Thyroid gland (tissue), 4 donors: ENCODE data around the gene PHLPP1. TPM values are rescaled to one million over a fixed set of nuclear protein-coding genes. Genes with fewer than 3 reads are reported as not detected.

ENCODE experiments used
- DNase-seq, 2 donors: peaks; one replicate each; pipeline ENCODE4 v3.0.0-alpha.2; 2019
- H3K27ac ChIP-seq, 3 donors: fragments of 200-600 bp; sonication (generic); 1 replicate in 2 of 3; 2 replicates in 1 of 3; pipeline ENCODE4 v1.5.1; 2016 to 2019; ENCODE audit warnings: mild to moderate bottlenecking in 1 of 3, moderate library complexity in 1 of 3
- H3K27me3 ChIP-seq: fragments of 200-600 bp; sonication (generic); one replicate; pipeline ENCODE4 v1.5.1; 2019
- H3K36me3 ChIP-seq, 2 donors: fragments of 200-600 bp; sonication (generic); one replicate each; pipeline ENCODE4 v1.5.1; 2016 to 2019
- H3K4me1 ChIP-seq, 2 donors: fragments of 200-600 bp; sonication (generic); one replicate each; pipeline ENCODE4 v1.5.1; 2017 to 2019
- H3K4me3 ChIP-seq, 3 donors: fragments of 200-600 bp; sonication (generic); replicated peaks in 1 of 3; 1 replicate in 2 of 3; 2 replicates in 1 of 3; pipeline ENCODE4 v1.5.1; 2016; ENCODE audit warnings: mild to moderate bottlenecking in 1 of 3
- H3K9me3 ChIP-seq: fragments of 200-600 bp; sonication (generic); one replicate; pipeline ENCODE4 v1.5.1; 2017
- CTCF ChIP-seq, 6 experiments: fragments of 200-600 bp in 3 of 6; fragments of 450-650 bp in 3 of 6; sonication (generic) in 3 of 6; IDR thresholded peaks; one replicate each; pipeline ENCODE4 v1.5.1; 2016 to 2019; ENCODE audit warnings: antibody characterized with exemption in 6 of 6, mild to moderate bottlenecking in 2 of 6, inconsistent platforms in 1 of 6, moderate library complexity in 1 of 6
- POLR2A ChIP-seq, 2 donors: fragments of 450-650 bp; IDR thresholded peaks; one replicate each; pipeline ENCODE4 v1.6.1; 2017; ENCODE audit warnings: antibody characterized with exemption in 2 of 2, mild to moderate bottlenecking in 2 of 2, moderate library complexity in 1 of 2
- WGBS, 2 donors: methylation state at CpG; one replicate each; pipeline ENCODE4 v1.1.5; 2017; 5-methylcytosine and 5-hydroxymethylcytosine counted together
- intact Hi-C: fragments of 100-400 bp; cut with DNase I; formaldehyde crosslinking; loops from one replicate; pipeline ENCODE4 v1.15.1; 2023
- total RNA-seq, 4 donors: library from RNA; depleted of rRNA; stranded (reverse); fragments of >200 nt; gene quantifications; one replicate each; pipeline ENCODE4 v1.2.3, GENCODE V29; 2016

The PHLPP1 gene
- total RNA-seq, 4 donors from 2014 or later, result 14.6 to 22.7 (median 20.4) TPM

GRCh38 chr18:62991389-62991788 is 276.0 kb downstream of the PHLPP1 start:
- DNase-seq, result no peak
- intact Hi-C loops, result no loop called here
- no peaks in the 10 kb centered on the region for H3K4me1 ChIP-seq
- H3K27me3 ChIP-seq, result no peaks in the 10 kb centered on the region
- H3K36me3 ChIP-seq, result no peaks in the 10 kb centered on the region
- 93 to 95% methylated on average over 8 of the region's 8 CpGs for WGBS, 2 donors
- TF ChIP-seq CTCF (IDR thresholded peaks at IDR 0.05) (no peak), POLR2A (IDR thresholded peaks at IDR 0.05) (no peak)
- no peak overlapping the region for H3K27ac ChIP-seq
- H3K9me3 ChIP-seq, result no peaks in the 10 kb centered on the region
- no peak overlapping the region for H3K4me3 ChIP-seq

- Histone ChIP-seq H3K27me3 (no peaks in the 10 kb centered on the region), H3K4me1 (no peaks in the 10 kb centered on the region), H3K36me3 (no peaks in the 10 kb centered on the region), H3K9me3 (no peaks in the 10 kb centered on the region), H3K27ac (no peak overlapping the region), H3K4me3 (no peak overlapping the region)
- TF ChIP-seq CTCF (IDR thresholded peaks at IDR 0.05) (no peak), POLR2A (IDR thresholded peaks at IDR 0.05) (no peak)
- no peak for DNase-seq
- WGBS, 2 donors, result 93 to 96% methylated on average over 11 to 17 of the region's 18 CpGs
- intact Hi-C loops, result no loop called here
Observed at GRCh38 chr18:62991959-62992358, 276.6 kb downstream of the PHLPP1 start.

- Histone ChIP-seq H3K27ac (no peak overlapping the region), H3K4me3 (no peak overlapping the region), H3K4me1 (no peaks in the 10 kb centered on the region), H3K9me3 (no peaks in the 10 kb centered on the region), H3K27me3 (no peaks in the 10 kb centered on the region), H3K36me3 (no peaks in the 10 kb centered on the region)
- TF ChIP-seq CTCF (IDR thresholded peaks at IDR 0.05), result no peak
- TF ChIP-seq POLR2A (IDR thresholded peaks at IDR 0.05), result no peak
- intact Hi-C loops, result no loop called here
- no peak for DNase-seq
- WGBS, 2 donors, result 82 to 92% methylated on average over 6 of the region's 6 CpGs
Observed at GRCh38 chr18:62992877-62993365, 277.6 kb downstream of the PHLPP1 start.

GRCh38 chr18:62996566-62996965 is 281.2 kb downstream of the PHLPP1 start:
- Histone ChIP-seq H3K36me3 (no peaks in the 10 kb centered on the region), H3K4me3 (no peak overlapping the region), H3K9me3 (no peaks in the 10 kb centered on the region), H3K27me3 (no peaks in the 10 kb centered on the region), H3K4me1 (no peaks in the 10 kb centered on the region), H3K27ac (no peak overlapping the region)
- DNase-seq, result no peak
- intact Hi-C loops, result no loop called here
- no peak for TF ChIP-seq POLR2A (IDR thresholded peaks at IDR 0.05)
- no peak for TF ChIP-seq CTCF (IDR thresholded peaks at IDR 0.05)
- WGBS, 2 donors, result 50 to 53% methylated on average over 7 to 9 of the region's 9 CpGs

- no peak for DNase-seq
- TF ChIP-seq CTCF (IDR thresholded peaks at IDR 0.05), result no peak
- TF ChIP-seq POLR2A (IDR thresholded peaks at IDR 0.05), result no peak
- Histone ChIP-seq H3K27me3 (no peaks in the 10 kb centered on the region), H3K36me3 (no peaks in the 10 kb centered on the region), H3K4me1 (no peaks in the 10 kb centered on the region), H3K27ac (no peak overlapping the region), H3K9me3 (no peaks in the 10 kb centered on the region), H3K4me3 (no peak overlapping the region)
- WGBS, 2 donors, result 63 to 80% methylated on average over 4 of the region's 4 CpGs
- intact Hi-C loops, result no loop called here
Observed at GRCh38 chr18:62997076-62997475, 281.7 kb downstream of the PHLPP1 start.
